ENCODE data around the gene EMILIN1. TPM values are rescaled to one million over a fixed set of nuclear protein-coding genes. Genes with fewer than 3 reads are reported as not detected.

EMILIN1 gene
- total RNA-seq, 2 experiments from 2014 or later = 0.91 to 1.2 TPM

- H3K4me3 Mint-ChIP-seq = no peak overlapping the region
- POLR2A ChIA-PET = interaction anchor here (0.9 to 1.9 kb wide), 3 partner anchors 9 to 25 kb away, joined by 3 to 7 read pairs (median 5); partner anchors contain the start of gene AGBL5
- H3K4me1 Mint-ChIP-seq = peaks cover 48% of the 10 kb centered on the region
- no peak for ATAC-seq (ENCODE audit: low read depth)
- peak overlapping the region; percentile 15 for H3K27ac Mint-ChIP-seq
- no peak for DNase-seq
- H3K9me3 Mint-ChIP-seq = no peaks in the 10 kb centered on the region
- no peaks in the 10 kb centered on the region for H3K27me3 Mint-ChIP-seq
- H3K36me3 Mint-ChIP-seq = peaks cover 3% of the 10 kb centered on the region
These were observed 2.1 kb upstream of the EMILIN1 start for GRCh38 chr2:27076323-27076722.

- H3K27ac Mint-ChIP-seq = no peak overlapping the region
- H3K36me3 Mint-ChIP-seq = peaks cover 3% of the 10 kb centered on the region
- ATAC-seq (ENCODE audit: low read depth) (no peak), DNase-seq (no peak)
- H3K27me3 Mint-ChIP-seq = no peaks in the 10 kb centered on the region
- H3K4me3 Mint-ChIP-seq = no peak overlapping the region
- H3K4me1 Mint-ChIP-seq = peaks cover 50% of the 10 kb centered on the region
- H3K9me3 Mint-ChIP-seq = no peaks in the 10 kb centered on the region
- POLR2A ChIA-PET = interaction anchor here (0.9 to 1.9 kb wide), 3 partner anchors 8 to 26 kb away, joined by 3 to 7 read pairs (median 5); partner anchors contain the start of gene AGBL5
These were observed 1.2 kb upstream of the EMILIN1 start for GRCh38 chr2:27077231-27077630.

- ATAC-seq (ENCODE audit: low read depth) (no peak), DNase-seq (no peak)
- Mint-ChIP-seq H3K27me3 (no peaks in the 10 kb centered on the region), H3K27ac (peak overlapping the region; percentile 56), H3K4me1 (peaks cover 41% of the 10 kb centered on the region), H3K4me3 (no peak overlapping the region), H3K36me3 (no peaks in the 10 kb centered on the region), H3K9me3 (no peaks in the 10 kb centered on the region)
- POLR2A ChIA-PET = interaction anchor here (10.4 kb wide), 1 partner anchor 6 kb away, joined by 113 read pairs; the partner anchor contains the start of gene OST4
These were observed 1.1 kb downstream of the EMILIN1 start for GRCh38 chr2:27079233-27080139.

- no peak for DNase-seq
- H3K9me3 Mint-ChIP-seq = no peaks in the 10 kb centered on the region
- POLR2A ChIA-PET = interaction anchor here (10.4 kb wide), 1 partner anchor 7 kb away, joined by 113 read pairs; the partner anchor contains the start of gene OST4
- no peaks in the 10 kb centered on the region for H3K36me3 Mint-ChIP-seq
- peak overlapping the region; percentile 35 for H3K4me3 Mint-ChIP-seq
- H3K27ac Mint-ChIP-seq = peak overlapping the region; percentile 56
- no peak for ATAC-seq (ENCODE audit: low read depth)
- H3K27me3 Mint-ChIP-seq = no peaks in the 10 kb centered on the region
- H3K4me1 Mint-ChIP-seq = peaks cover 39% of the 10 kb centered on the region
These were observed 1.7 kb downstream of the EMILIN1 start for GRCh38 chr2:27080140-27080469.

GRCh38 chr2:27080603-27080936, 2.2 kb downstream of the EMILIN1 start:
- Mint-ChIP-seq H3K27me3 (no peaks in the 10 kb centered on the region), H3K36me3 (no peaks in the 10 kb centered on the region), H3K4me1 (peaks cover 39% of the 10 kb centered on the region), H3K9me3 (no peaks in the 10 kb centered on the region), H3K27ac (peak overlapping the region; percentile 98), H3K4me3 (peak overlapping the region; percentile 82)
- ATAC-seq (ENCODE audit: low read depth) = no peak
- POLR2A ChIA-PET = interaction anchor here (0.7 to 10.4 kb wide), 7 partner anchors 8 to 1328 kb away, joined by 3 to 113 read pairs (median 4); partner anchors contain the start of genes AGBL5 and OST4
- no peak for DNase-seq

- POLR2A ChIA-PET = interaction anchor here (0.6 to 10.4 kb wide), 6 partner anchors 9 to 198 kb away, joined by 3 to 113 read pairs (median 6); partner anchors contain the start of genes AGBL5 and OST4
- peak overlapping the region; percentile 98 for H3K27ac Mint-ChIP-seq
- no peaks in the 10 kb centered on the region for H3K27me3 Mint-ChIP-seq
- H3K4me3 Mint-ChIP-seq = peak overlapping the region; percentile 82
- peak; percentile 36 for DNase-seq
- H3K36me3 Mint-ChIP-seq = no peaks in the 10 kb centered on the region
- peaks cover 31% of the 10 kb centered on the region for H3K4me1 Mint-ChIP-seq
- H3K9me3 Mint-ChIP-seq = no peaks in the 10 kb centered on the region
- ATAC-seq (ENCODE audit: low read depth) = no peak
These were observed 3.8 kb downstream of the EMILIN1 start for GRCh38 chr2:27081984-27082772.

- DNase-seq (no peak), ATAC-seq (ENCODE audit: low read depth) (no peak)
- H3K36me3 Mint-ChIP-seq = no peaks in the 10 kb centered on the region
- H3K27me3 Mint-ChIP-seq = no peaks in the 10 kb centered on the region
- H3K27ac Mint-ChIP-seq = peak overlapping the region; percentile 45
- H3K9me3 Mint-ChIP-seq = no peaks in the 10 kb centered on the region
- POLR2A ChIA-PET = interaction anchor here (0.6 to 10.4 kb wide), 3 partner anchors 10 to 197 kb away, joined by 3 to 113 read pairs (median 61); partner anchors contain the start of genes AGBL5 and OST4
- H3K4me3 Mint-ChIP-seq = no peak overlapping the region
- H3K4me1 Mint-ChIP-seq = peaks cover 33% of the 10 kb centered on the region
These were observed 4.5 kb downstream of the EMILIN1 start for GRCh38 chr2:27082773-27083409.

- no peaks in the 10 kb centered on the region for H3K36me3 Mint-ChIP-seq
- H3K4me1 Mint-ChIP-seq = peaks cover 32% of the 10 kb centered on the region
- no peak for ATAC-seq (ENCODE audit: low read depth)
- no peaks in the 10 kb centered on the region for H3K9me3 Mint-ChIP-seq
- POLR2A ChIA-PET = interaction anchor here (7.9 to 10.4 kb wide), 2 partner anchors 11 to 33 kb away, joined by 61 to 113 read pairs; partner anchors contain the start of genes AGBL5 and OST4
- peak overlapping the region; percentile 75 for H3K27ac Mint-ChIP-seq
- no peaks in the 10 kb centered on the region for H3K27me3 Mint-ChIP-seq
- no peak overlapping the region for H3K4me3 Mint-ChIP-seq
- no peak for DNase-seq
These were observed 5.2 kb downstream of the EMILIN1 start for GRCh38 chr2:27083410-27084296.

GRCh38 chr2:27084297-27085061, 6.1 kb downstream of the EMILIN1 start:
- peak overlapping the region; percentile 78 for H3K4me3 Mint-ChIP-seq

GRCh38 chr2:27085062-27085672, 6.8 kb downstream of the EMILIN1 start:
- H3K9me3 Mint-ChIP-seq = no peaks in the 10 kb centered on the region
- no peaks in the 10 kb centered on the region for H3K27me3 Mint-ChIP-seq
- H3K36me3 Mint-ChIP-seq = no peaks in the 10 kb centered on the region
- peak overlapping the region; percentile 78 for H3K4me3 Mint-ChIP-seq
- ATAC-seq (ENCODE audit: low read depth) = no peak
- peak overlapping the region; percentile 63 for H3K27ac Mint-ChIP-seq
- no peak for DNase-seq
- peaks cover 35% of the 10 kb centered on the region for H3K4me1 Mint-ChIP-seq
- POLR2A ChIA-PET = interaction anchor here (0.6 to 10.4 kb wide), 4 partner anchors 8 to 59 kb away, joined by 4 to 113 read pairs (median 33); partner anchors contain the start of genes AGBL5 and OST4

More at GRCh38 chr2:27084297-27085061, 6.1 kb downstream of the EMILIN1 start:
- no peaks in the 10 kb centered on the region for H3K36me3 Mint-ChIP-seq
- POLR2A ChIA-PET = interaction anchor here (7.9 to 10.4 kb wide), 2 partner anchors 11 to 34 kb away, joined by 61 to 113 read pairs; partner anchors contain the start of genes AGBL5 and OST4
- H3K9me3 Mint-ChIP-seq = no peaks in the 10 kb centered on the region
- H3K27me3 Mint-ChIP-seq = no peaks in the 10 kb centered on the region
- peak overlapping the region; percentile 63 for H3K27ac Mint-ChIP-seq
- DNase-seq = no peak
- ATAC-seq (ENCODE audit: low read depth) = no peak
- peaks cover 32% of the 10 kb centered on the region for H3K4me1 Mint-ChIP-seq

GRCh38 chr2:27085673-27086089, 7.3 kb downstream of the EMILIN1 start:
- peak; percentile 6 for ATAC-seq (ENCODE audit: low read depth)
- Mint-ChIP-seq H3K27me3 (no peaks in the 10 kb centered on the region), H3K4me1 (peaks cover 34% of the 10 kb centered on the region), H3K27ac (peak overlapping the region; percentile 63), H3K9me3 (no peaks in the 10 kb centered on the region), H3K4me3 (peak overlapping the region; percentile 78), H3K36me3 (no peaks in the 10 kb centered on the region)
- no peak for DNase-seq
- POLR2A ChIA-PET = interaction anchor here (0.6 to 10.4 kb wide), 4 partner anchors 9 to 59 kb away, joined by 4 to 113 read pairs (median 33); partner anchors contain the start of genes AGBL5 and OST4

Data from activated naive CD8-positive, alpha-beta T cell treated with anti-CD3 and anti-CD28 coated beads, Interleukin-2, amount 10 ng/mL, durations not matched to agents 7 days and 5 days (primary cell).